ENCODE data around the gene TRPV3.

The TRPV3 gene

DNA sequence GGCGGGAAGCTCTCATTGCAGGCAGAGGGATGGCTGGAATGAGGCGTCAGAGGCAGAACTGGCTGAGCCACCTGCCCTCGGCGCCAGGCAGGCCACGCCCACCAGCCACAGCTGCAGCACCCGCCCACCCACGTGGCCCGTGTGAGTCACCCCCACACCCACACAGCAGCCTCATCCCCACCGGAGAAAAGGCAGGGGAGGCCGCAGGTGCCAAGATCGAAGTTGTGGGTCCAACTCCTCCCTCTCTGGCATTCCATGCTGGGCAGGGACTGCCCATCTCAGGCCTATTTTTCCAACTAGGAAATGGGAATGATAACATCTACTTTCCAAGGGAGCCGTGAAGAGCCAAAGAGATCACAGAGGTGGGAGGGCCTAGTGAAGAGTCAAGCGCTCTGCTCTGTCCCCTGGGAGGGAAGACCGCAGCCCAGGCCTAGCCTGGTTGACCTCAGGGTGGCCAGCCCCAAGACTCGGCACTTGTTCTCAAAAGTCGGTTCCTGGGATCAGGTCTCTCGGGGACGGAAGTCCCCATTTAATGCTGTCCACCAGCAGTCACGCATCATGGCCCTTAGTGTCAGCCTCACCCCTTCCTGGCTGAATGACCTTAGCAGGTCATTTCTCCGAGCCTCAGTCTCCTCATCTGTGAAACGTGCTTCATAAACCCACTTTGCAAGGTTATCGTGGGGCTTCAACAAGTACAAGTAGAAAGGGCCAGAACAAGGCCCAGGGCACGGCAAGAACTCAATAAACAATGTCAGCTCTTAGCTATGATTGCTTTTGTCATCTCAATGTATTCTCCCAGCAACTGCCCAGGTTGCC lies at the start of gene TRPV3:
TRPV3 (minus strand) TSS at position 45 of the 816 bp plus-strand sequence. CDS start 2,962 bp downstream, outside the sequence.
- Histone ChIP-seq H3K36me3 (ENCODE audit: control insufficient read depth in 1 of 2, insufficient read depth in 2 of 2, low read length in 2 of 2) (no peaks in the 10 kb centered on the region), H3K9me3 (ENCODE audit: control insufficient read depth in 1 of 2, low read length in 2 of 2) (no peaks in the 10 kb centered on the region), H3K4me3 (ENCODE audit: low read depth in 1 of 2, low read length in 2 of 2) (no peak within 1 kb of the TSS), H3K4me1 (ENCODE audit: control insufficient read depth in 1 of 2, insufficient read depth in 2 of 2, low read length in 2 of 2) (peaks cover 0 to 5% of the 10 kb centered on the region in 2 donors), H3K27me3 (ENCODE audit: low read depth, low read length) (no peaks in the 10 kb centered on the region), H3K27ac (ENCODE audit: low read length) (no peak within 1 kb of the TSS)

DNA sequence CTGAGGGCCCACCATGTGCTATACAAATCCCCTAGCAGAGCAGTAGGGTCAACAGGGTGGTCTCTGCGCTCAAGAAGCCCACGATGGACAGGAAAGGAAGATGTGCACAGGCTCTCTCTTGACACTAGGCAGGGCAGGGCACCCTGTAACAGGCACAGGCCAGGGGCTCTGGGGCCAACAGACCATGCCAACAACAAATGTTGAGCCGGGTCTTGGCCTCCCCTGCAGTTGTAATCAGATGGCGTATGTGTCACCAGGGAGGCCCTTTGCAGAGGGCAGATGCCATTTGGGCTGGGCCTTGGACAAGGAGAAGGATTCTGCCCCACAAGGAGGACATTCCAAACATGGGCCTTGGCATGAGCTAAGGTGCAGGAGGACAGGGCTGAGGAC lies 46.3 kb upstream of the TRPV3 start:
- Histone ChIP-seq H3K27ac (ENCODE audit: low read length) (no peak overlapping the region), H3K4me1 (ENCODE audit: control insufficient read depth in 1 of 2, insufficient read depth in 2 of 2, low read length in 2 of 2) (no peaks in the 10 kb centered on the region), H3K9me3 (ENCODE audit: control insufficient read depth in 1 of 2, low read length in 2 of 2) (no peaks in the 10 kb centered on the region), H3K4me3 (ENCODE audit: low read depth in 1 of 2, low read length in 2 of 2) (no peak overlapping the region), H3K36me3 (ENCODE audit: control insufficient read depth in 1 of 2, insufficient read depth in 2 of 2, low read length in 2 of 2) (peaks cover 0 to 15% of the 10 kb centered on the region in 2 donors), H3K27me3 (ENCODE audit: low read depth, low read length) (no peaks in the 10 kb centered on the region)

- Histone ChIP-seq H3K4me1 (ENCODE audit: control insufficient read depth in 1 of 2, insufficient read depth in 2 of 2, low read length in 2 of 2) (no peaks in the 10 kb centered on the region), H3K4me3 (ENCODE audit: low read depth in 1 of 2, low read length in 2 of 2) (no peak overlapping the region), H3K27me3 (ENCODE audit: low read depth, low read length) (no peaks in the 10 kb centered on the region), H3K36me3 (ENCODE audit: control insufficient read depth in 1 of 2, insufficient read depth in 2 of 2, low read length in 2 of 2) (peaks cover 0 to 9% of the 10 kb centered on the region in 2 donors), H3K9me3 (ENCODE audit: control insufficient read depth in 1 of 2, low read length in 2 of 2) (no peaks in the 10 kb centered on the region), H3K27ac (ENCODE audit: low read length) (no peak overlapping the region)
These were observed 45.7 kb upstream of the TRPV3 start for GRCh38 chr17:3603119-3603869.

- Histone ChIP-seq H3K27ac (ENCODE audit: low read length) (no peak overlapping the region), H3K4me3 (ENCODE audit: low read depth in 1 of 2, low read length in 2 of 2) (no peak overlapping the region), H3K36me3 (ENCODE audit: control insufficient read depth in 1 of 2, insufficient read depth in 2 of 2, low read length in 2 of 2) (peaks cover 0 to 8% of the 10 kb centered on the region in 2 donors), H3K27me3 (ENCODE audit: low read depth, low read length) (no peaks in the 10 kb centered on the region), H3K9me3 (ENCODE audit: control insufficient read depth in 1 of 2, low read length in 2 of 2) (no peaks in the 10 kb centered on the region), H3K4me1 (ENCODE audit: control insufficient read depth in 1 of 2, insufficient read depth in 2 of 2, low read length in 2 of 2) (no peaks in the 10 kb centered on the region)
These were observed 44.9 kb upstream of the TRPV3 start for GRCh38 chr17:3602499-3602898.

GRCh38 chr17:3600529-3601205 lies 43.1 kb upstream of the TRPV3 start:
- Histone ChIP-seq H3K9me3 (ENCODE audit: control insufficient read depth in 1 of 2, low read length in 2 of 2) (no peaks in the 10 kb centered on the region), H3K4me1 (ENCODE audit: control insufficient read depth in 1 of 2, insufficient read depth in 2 of 2, low read length in 2 of 2) (no peaks in the 10 kb centered on the region), H3K27me3 (ENCODE audit: low read depth, low read length) (no peaks in the 10 kb centered on the region), H3K27ac (ENCODE audit: low read length) (no peak overlapping the region), H3K4me3 (ENCODE audit: low read depth in 1 of 2, low read length in 2 of 2) (no peak overlapping the region), H3K36me3 (ENCODE audit: control insufficient read depth in 1 of 2, insufficient read depth in 2 of 2, low read length in 2 of 2) (no peaks in the 10 kb centered on the region)

- H3K4me3 ChIP-seq (ENCODE audit: low read depth in 1 of 2, low read length in 2 of 2) = no peak overlapping the region
- H3K36me3 ChIP-seq (ENCODE audit: control insufficient read depth in 1 of 2, insufficient read depth in 2 of 2, low read length in 2 of 2) = no peaks in the 10 kb centered on the region
- peaks cover 0 to 5% of the 10 kb centered on the region in 2 donors for H3K4me1 ChIP-seq (ENCODE audit: control insufficient read depth in 1 of 2, insufficient read depth in 2 of 2, low read length in 2 of 2)
- H3K27ac ChIP-seq (ENCODE audit: low read length) = no peak overlapping the region
- no peaks in the 10 kb centered on the region for H3K9me3 ChIP-seq (ENCODE audit: control insufficient read depth in 1 of 2, low read length in 2 of 2)
- H3K27me3 ChIP-seq (ENCODE audit: low read depth, low read length) = no peaks in the 10 kb centered on the region
These were observed 40.5 kb upstream of the TRPV3 start for GRCh38 chr17:3598078-3598477.

GRCh38 chr17:3596804-3597464 lies 39.3 kb upstream of the TRPV3 start:
- H3K9me3 ChIP-seq (ENCODE audit: control insufficient read depth in 1 of 2, low read length in 2 of 2) = no peaks in the 10 kb centered on the region
- H3K36me3 ChIP-seq (ENCODE audit: control insufficient read depth in 1 of 2, insufficient read depth in 2 of 2, low read length in 2 of 2) = peaks cover 0 to 3% of the 10 kb centered on the region in 2 donors
- H3K4me3 ChIP-seq (ENCODE audit: low read depth in 1 of 2, low read length in 2 of 2) = no peak overlapping the region
- no peak overlapping the region for H3K27ac ChIP-seq (ENCODE audit: low read length)
- no peaks in the 10 kb centered on the region for H3K27me3 ChIP-seq (ENCODE audit: low read depth, low read length)
- H3K4me1 ChIP-seq (ENCODE audit: control insufficient read depth in 1 of 2, insufficient read depth in 2 of 2, low read length in 2 of 2) = peaks cover 0 to 5% of the 10 kb centered on the region in 2 donors

- Histone ChIP-seq H3K27ac (ENCODE audit: low read length) (no peak overlapping the region), H3K27me3 (ENCODE audit: low read depth, low read length) (no peaks in the 10 kb centered on the region), H3K9me3 (ENCODE audit: control insufficient read depth in 1 of 2, low read length in 2 of 2) (no peaks in the 10 kb centered on the region), H3K36me3 (ENCODE audit: control insufficient read depth in 1 of 2, insufficient read depth in 2 of 2, low read length in 2 of 2) (peaks cover 7 to 15% of the 10 kb centered on the region in 2 donors), H3K4me3 (ENCODE audit: low read depth in 1 of 2, low read length in 2 of 2) (no peak overlapping the region), H3K4me1 (ENCODE audit: control insufficient read depth in 1 of 2, insufficient read depth in 2 of 2, low read length in 2 of 2) (peaks cover 0 to 5% of the 10 kb centered on the region in 2 donors)
These were observed 37.4 kb upstream of the TRPV3 start for GRCh38 chr17:3594976-3595375.

DNA sequence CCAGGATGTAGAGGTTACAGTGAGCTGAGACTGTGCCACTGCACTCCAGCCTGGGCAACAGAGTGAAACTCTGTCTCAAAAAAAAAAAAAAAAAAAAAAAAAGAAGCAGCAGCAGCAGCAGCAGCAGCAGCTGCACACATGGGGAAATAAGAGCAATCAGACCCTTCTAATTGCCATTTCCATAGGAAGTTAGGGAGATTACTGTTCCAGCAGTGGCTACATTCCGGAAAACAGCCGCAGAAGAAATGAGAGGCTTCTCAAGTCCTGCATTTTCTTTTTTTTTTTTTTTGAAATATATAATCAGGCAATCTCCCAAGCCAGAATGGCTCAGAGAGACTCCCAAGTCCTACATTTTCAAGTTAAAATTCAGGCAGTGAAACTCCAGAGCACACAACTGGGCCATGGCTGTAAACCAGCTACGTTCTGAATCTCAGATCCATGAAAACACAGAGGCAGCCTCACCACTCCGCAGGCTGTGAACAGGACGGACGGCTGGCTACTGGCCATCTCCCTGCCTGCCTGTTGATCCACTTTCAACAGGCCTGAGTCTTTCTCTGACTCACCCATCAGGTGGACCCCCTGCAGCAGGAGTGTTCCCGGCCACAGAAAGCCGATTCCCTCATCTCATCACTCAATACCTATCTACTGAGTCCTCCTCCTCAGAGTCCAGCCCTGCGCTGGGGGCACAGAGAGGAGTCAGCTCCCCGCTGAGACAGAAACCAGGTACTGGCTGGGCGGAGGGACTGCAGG lies 36.6 kb upstream of the TRPV3 start:
- Histone ChIP-seq H3K4me1 (ENCODE audit: control insufficient read depth in 1 of 2, insufficient read depth in 2 of 2, low read length in 2 of 2) (peaks cover 0 to 5% of the 10 kb centered on the region in 2 donors), H3K9me3 (ENCODE audit: control insufficient read depth in 1 of 2, low read length in 2 of 2) (no peaks in the 10 kb centered on the region), H3K27ac (ENCODE audit: low read length) (no peak overlapping the region), H3K4me3 (ENCODE audit: low read depth in 1 of 2, low read length in 2 of 2) (no peak overlapping the region), H3K36me3 (ENCODE audit: control insufficient read depth in 1 of 2, insufficient read depth in 2 of 2, low read length in 2 of 2) (peaks cover 9 to 23% of the 10 kb centered on the region in 2 donors), H3K27me3 (ENCODE audit: low read depth, low read length) (no peaks in the 10 kb centered on the region)

DNA sequence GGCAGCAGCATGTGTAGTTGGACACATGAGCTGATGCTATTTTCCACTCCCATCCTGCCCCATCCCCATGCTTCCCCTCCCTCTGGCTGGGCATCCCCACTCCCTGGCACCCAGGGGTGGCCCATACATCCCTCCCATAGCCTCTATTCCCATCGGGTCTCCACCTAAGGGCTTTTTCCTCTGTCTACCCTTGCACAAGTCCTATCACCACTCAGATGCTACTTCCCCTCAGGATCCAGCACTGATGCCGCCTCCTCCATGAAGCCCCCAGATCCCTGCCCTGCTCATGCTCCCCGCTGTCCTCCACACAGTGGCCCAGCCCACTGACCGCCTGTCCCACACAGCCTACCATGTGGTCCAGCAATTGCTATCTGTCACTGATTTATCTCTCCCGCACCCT lies 35.8 kb upstream of the TRPV3 start:
- no peak overlapping the region for H3K4me3 ChIP-seq (ENCODE audit: low read depth in 1 of 2, low read length in 2 of 2)
- H3K27me3 ChIP-seq (ENCODE audit: low read depth, low read length) = no peaks in the 10 kb centered on the region
- no peak overlapping the region for H3K27ac ChIP-seq (ENCODE audit: low read length)
- peaks cover 9 to 25% of the 10 kb centered on the region in 2 donors for H3K36me3 ChIP-seq (ENCODE audit: control insufficient read depth in 1 of 2, insufficient read depth in 2 of 2, low read length in 2 of 2)
- H3K9me3 ChIP-seq (ENCODE audit: control insufficient read depth in 1 of 2, low read length in 2 of 2) = no peaks in the 10 kb centered on the region
- H3K4me1 ChIP-seq (ENCODE audit: control insufficient read depth in 1 of 2, insufficient read depth in 2 of 2, low read length in 2 of 2) = peaks cover 0 to 5% of the 10 kb centered on the region in 2 donors
